Cerebellar nuclear complex (tissue), 1 donor: Measurements from ENCODE around the gene IGFL1.
"Not testable (repeated sequence)": the region's sequence is repeated elsewhere in the genome, so short reads cannot be mapped to it uniquely, and the experiment has no call there.

Source experiments
- DNase-seq, 2 experiments: peaks; one replicate each; lab custom pipeline; 2025; lab: John Stamatoyannopoulos, UW

Gene IGFL1

GRCh38 chr19:46202426-46202825 lies 27.1 kb upstream of the IGFL1 start:
- DNase-seq: no peak

DNA sequence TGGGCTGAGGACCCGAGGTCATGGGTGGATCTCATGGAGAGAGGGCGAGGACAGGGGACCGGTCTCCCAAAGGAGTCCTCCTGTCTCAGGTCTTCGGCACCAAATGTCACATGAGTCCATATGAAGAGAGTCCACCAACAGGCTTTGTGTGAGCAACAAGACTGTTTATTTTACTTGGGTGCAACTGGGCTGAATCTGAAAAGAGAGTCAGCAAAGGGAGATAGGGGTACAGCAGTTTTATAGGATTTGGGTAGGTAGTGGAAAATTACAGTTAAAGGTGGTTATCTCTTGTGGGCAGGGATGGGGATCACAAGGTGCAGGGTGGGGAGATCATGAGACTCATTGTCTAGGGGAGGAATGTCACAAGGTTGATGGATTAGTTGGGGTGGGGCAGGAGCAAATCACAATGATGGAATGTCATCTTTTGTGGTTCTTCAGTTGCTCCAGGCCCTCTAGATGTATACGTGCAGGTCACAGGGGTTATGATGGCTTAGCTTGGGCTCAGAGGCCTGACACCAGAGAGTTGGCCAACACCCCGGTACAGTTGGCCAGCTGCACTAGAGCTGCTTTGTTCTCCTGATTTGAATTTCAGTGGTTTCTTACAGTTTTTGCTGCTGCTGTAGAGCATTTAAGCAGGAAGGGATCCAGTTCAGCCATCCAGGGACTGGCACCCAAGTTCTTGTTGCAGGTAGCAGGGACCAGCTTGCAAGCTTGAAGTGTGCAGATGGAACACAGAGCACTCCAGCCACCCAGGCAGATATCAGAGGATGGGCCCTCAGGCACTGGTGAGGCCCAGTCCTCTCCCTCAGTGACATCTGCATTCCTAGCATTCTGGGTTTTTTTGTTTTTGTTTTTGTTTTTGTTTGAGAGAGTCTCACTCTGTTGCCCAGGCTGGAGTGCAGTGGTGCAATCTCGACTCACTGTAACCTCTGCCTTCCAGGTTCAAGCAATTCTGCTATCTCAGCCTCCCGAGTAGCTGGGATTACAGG lies 26.4 kb upstream of the IGFL1 start:
- no peak for DNase-seq

- no peak for DNase-seq
Observed at GRCh38 chr19:46204008-46204407, 25.5 kb upstream of the IGFL1 start.

- DNase-seq: no peak
Observed at GRCh38 chr19:46205183-46205984, 24.2 kb upstream of the IGFL1 start.

GRCh38 chr19:46206176-46206575 lies 23.4 kb upstream of the IGFL1 start:
- no peak for DNase-seq

GRCh38 chr19:46206682-46207081 lies 22.9 kb upstream of the IGFL1 start:
- DNase-seq: no peak

DNA sequence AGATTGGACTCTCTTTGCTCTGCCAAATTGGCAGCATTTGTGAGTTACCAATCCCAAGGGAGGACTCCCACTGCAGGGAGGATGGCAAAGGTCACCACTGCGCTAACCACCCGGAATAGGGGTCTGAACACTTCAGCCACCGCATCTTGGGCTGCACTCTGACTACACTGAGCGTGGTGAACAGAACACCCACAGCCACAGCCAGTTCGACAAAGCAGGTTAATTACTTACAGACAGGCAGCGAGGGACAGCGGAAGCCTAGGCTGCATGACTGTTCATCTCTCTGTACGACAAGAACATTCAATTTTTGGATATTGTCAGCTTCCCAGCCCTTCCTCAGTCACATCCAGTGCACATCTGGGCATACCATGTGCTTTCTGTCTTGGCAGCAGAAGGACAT lies 21.7 kb upstream of the IGFL1 start:
- not testable (repeated sequence) for DNase-seq

GRCh38 chr19:46209051-46209450 lies 20.5 kb upstream of the IGFL1 start:
- no peak for DNase-seq

- no peak for DNase-seq
Observed at GRCh38 chr19:46209472-46209871, 20.1 kb upstream of the IGFL1 start.

GRCh38 chr19:46210669-46211068 lies 18.9 kb upstream of the IGFL1 start:
- no peak for DNase-seq

DNA sequence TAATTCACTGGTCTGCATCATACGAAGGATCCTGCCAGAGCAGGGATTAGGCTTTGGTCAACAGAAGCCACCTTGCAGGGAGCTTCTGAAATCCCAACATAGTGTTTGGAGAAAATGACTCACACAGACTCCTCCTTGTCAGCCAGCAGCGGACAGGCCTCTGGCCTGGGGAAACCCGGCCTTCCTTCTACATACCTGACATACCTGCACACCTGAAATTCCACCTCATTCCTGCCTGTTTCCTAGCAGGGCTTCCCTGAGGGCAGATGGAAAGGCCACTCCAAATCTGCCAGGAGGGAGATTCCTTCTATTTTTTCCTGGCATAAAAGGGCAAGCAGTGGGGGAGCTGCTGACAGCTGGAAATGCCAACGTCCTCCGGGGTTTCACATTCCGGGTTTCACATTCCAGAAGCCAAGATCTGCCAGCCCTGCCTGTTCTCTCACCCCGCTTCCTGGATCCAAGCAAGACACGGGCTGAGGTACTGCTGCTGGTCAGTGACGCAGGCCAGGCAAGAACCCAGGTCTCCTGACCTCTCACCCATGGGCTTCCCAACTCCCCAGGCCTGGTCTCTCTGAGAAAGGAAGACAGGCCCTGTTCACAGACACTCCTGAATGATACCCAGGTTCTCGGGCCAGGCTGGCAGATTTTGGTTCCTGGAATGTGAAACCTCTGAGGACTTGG lies 18.2 kb upstream of the IGFL1 start:
- no peak for DNase-seq

GRCh38 chr19:46212592-46212991 lies 16.9 kb upstream of the IGFL1 start:
- not testable (repeated sequence) for DNase-seq

- no peak for DNase-seq
Observed at GRCh38 chr19:46213156-46213555, 16.4 kb upstream of the IGFL1 start.

- no peak for DNase-seq
Observed at GRCh38 chr19:46213806-46214205, 15.7 kb upstream of the IGFL1 start.

- no peak for DNase-seq
Observed at GRCh38 chr19:46216612-46217011, 12.9 kb upstream of the IGFL1 start.

- no peak for DNase-seq
Observed at GRCh38 chr19:46217476-46217875, 12.1 kb upstream of the IGFL1 start.

DNA sequence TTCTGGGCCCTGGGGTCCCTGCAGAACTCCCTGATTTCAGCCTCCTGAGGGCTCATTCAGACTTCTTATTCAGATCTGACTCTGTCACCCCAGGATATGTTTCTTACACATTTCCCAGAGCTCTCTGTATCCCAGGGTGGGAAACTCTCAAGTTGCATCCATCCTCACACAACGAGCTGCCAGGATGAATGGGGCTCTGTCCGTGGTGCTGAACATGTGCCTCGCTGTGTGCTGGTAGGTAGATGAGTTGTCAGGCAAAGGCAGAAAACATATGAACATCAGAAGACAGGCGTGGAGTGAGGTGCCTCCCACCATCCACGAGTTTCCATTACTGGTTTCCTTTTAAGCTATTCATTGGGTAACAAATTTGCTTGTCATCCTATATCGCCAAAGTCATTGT lies 11.4 kb upstream of the IGFL1 start:
- DNase-seq: no peak

DNA sequence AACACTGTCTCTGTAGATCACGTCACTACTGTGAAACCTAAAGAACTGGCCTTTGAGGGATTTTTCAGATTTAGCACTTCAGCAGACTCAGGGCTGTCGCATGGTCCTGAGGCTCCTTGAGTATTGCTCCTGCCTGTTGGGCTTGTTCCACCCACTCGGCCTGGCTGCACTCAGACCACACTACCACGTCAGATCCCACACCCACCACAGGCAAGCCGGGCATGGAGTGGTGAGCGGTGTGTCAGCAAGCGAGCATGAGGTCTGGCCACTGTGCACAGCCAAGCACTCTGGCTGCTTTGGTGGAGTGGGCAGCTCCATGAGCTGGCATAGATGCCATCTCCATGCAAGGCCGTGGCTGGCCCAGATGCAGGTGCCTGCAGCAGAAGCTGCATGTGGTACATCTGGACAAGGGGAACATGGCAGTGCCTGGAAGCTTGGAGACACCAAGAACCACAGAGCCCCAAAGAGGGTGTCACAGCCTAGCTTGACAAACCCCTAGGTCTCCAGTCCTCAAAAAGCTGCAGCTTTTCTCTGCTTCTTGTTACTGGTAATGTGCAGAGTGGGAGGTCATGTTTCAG lies 9.4 kb upstream of the IGFL1 start:
- no peak for DNase-seq

- DNase-seq: no peak
Observed at GRCh38 chr19:46221152-46221551, 8.4 kb upstream of the IGFL1 start.

DNA sequence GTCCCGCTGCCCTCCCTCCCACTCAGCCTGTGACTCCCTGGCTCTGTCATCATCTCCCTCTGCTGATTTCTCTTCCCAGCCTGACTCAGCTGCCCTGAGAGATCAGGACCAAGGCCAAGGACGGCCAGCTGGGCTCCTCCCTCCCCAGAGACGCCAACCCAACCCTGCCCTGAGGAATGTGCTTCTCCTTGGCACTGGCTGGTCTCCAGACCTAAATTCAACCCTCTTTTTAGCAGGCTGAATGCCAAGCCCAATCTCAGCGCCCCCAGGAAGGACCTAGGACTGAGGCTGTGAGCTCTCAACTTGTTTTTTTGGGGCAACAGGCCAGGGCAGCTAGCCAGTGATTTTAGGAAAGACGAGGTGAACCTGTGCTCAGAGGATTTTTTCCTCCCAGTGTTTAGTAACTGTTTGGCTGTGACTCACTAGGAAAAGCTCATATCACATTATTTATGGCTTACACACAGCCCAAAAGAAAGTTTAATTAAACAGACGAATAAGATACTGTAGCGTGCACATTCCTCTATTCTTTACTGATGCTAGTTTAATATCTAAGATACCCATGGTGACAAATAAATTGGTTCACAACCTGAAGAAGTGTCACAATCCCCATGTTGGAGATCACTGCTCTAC lies 7.4 kb upstream of the IGFL1 start:
- no peak for DNase-seq

DNA sequence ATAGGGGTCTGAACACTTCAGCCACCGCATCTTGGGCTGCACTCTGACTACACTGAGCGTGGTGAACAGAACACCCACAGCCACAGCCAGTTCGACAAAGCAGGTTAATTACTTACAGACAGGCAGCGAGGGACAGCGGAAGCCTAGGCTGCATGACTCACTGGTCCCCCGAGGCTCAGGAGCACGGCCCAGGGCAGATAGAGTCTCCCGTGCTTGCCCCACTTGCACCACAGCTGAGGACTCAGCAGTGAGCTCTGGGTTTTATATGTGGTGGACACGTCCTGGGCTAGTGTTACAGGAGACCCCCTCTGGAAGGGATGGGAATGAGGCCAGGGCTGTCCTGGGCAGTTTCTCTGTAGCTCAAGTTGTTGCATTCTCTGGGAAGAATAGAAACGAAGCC lies 5.8 kb upstream of the IGFL1 start:
- DNase-seq: not testable (repeated sequence)

DNA sequence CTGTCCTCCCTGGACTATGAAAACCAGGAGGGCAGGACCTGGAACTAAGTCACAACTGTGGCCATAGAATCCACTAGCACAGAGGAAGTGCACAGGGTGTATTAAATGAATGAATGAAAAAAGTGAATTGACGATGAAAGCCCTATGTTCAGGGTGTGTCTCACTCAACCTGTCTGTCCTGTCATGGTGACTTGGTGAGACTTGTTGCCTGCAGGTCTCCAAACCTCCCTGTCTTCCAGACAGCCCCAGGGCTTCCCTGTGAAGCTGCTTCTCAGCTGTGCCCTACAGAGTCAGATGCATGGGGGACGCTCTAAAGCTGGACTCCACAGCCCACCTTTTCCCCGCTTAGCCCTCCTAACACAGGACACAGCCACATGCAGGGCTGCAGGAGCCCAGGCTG lies 4.8 kb upstream of the IGFL1 start:
- no peak for DNase-seq
